ENCODE measurements around the gene SH2B2. TPM values are rescaled to one million over a fixed set of nuclear protein-coding genes. Genes with fewer than 3 reads are reported as not detected.

SH2B2 gene
- total RNA-seq, 1 experiment from 2014 or later = 1.4 TPM

- peaks cover 12% of the 10 kb centered on the region for H3K4me1 Mint-ChIP-seq (ENCODE audit: insufficient read depth, unreplicated experiment)
- peak overlapping the region; percentile 68 for H3K4me3 Mint-ChIP-seq (ENCODE audit: unreplicated experiment)
- H3K27me3 Mint-ChIP-seq (ENCODE audit: insufficient read depth, unreplicated experiment) = no peaks in the 10 kb centered on the region
- intact Hi-C loops (cut with micrococcal nuclease) = no loop called here
- BruUV-seq (replicated peaks) = no TSS peak
- no peak for DNase-seq (ENCODE audit: unreplicated experiment)
- no peak overlapping the region for H3K27ac Mint-ChIP-seq (ENCODE audit: low read depth, unreplicated experiment)
- TF ChIP-seq, protein P1, sequence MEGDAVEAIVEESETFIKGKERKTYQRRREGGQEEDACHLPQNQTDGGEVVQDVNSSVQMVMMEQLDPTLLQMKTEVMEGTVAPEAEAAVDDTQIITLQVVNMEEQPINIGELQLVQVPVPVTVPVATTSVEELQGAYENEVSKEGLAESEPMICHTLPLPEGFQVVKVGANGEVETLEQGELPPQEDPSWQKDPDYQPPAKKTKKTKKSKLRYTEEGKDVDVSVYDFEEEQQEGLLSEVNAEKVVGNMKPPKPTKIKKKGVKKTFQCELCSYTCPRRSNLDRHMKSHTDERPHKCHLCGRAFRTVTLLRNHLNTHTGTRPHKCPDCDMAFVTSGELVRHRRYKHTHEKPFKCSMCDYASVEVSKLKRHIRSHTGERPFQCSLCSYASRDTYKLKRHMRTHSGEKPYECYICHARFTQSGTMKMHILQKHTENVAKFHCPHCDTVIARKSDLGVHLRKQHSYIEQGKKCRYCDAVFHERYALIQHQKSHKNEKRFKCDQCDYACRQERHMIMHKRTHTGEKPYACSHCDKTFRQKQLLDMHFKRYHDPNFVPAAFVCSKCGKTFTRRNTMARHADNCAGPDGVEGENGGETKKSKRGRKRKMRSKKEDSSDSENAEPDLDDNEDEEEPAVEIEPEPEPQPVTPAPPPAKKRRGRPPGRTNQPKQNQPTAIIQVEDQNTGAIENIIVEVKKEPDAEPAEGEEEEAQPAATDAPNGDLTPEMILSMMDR (IDR thresholded peaks at IDR 0.05; ENCODE audit: unreplicated experiment) = no peak
- ChIA-PET CTCF (interaction anchor here (2.2 kb wide), 1 partner anchor 10 kb away, joined by 6 read pairs; no protein-coding TSS in a partner anchor), POLR2A (interaction anchor here (0.8 kb wide), 1 partner anchor 75 kb away, joined by 3 read pairs; no protein-coding TSS in a partner anchor)
- H3K36me3 Mint-ChIP-seq (ENCODE audit: insufficient read depth, unreplicated experiment) = no peaks in the 10 kb centered on the region
- no peaks in the 10 kb centered on the region for H3K9me3 Mint-ChIP-seq (ENCODE audit: unreplicated experiment)
These were observed 1.7 kb downstream of the SH2B2 start for GRCh38 chr7:102288285-102288930.

GRCh38 chr7:102289057-102289456, 2.4 kb downstream of the SH2B2 start:
- H3K4me1 Mint-ChIP-seq (ENCODE audit: insufficient read depth, unreplicated experiment) = peaks cover 12% of the 10 kb centered on the region
- intact Hi-C loops (cut with micrococcal nuclease) = no loop called here
- ChIA-PET POLR2A (no interaction called here), CTCF (interaction anchor here (0.7 to 2.2 kb wide), 3 partner anchors 11 to 18 kb away, joined by 3 to 6 read pairs (median 4); no protein-coding TSS in a partner anchor)
- no peak for DNase-seq (ENCODE audit: unreplicated experiment)
- TF ChIP-seq, protein P1 (IDR thresholded peaks at IDR 0.05; ENCODE audit: unreplicated experiment) = no peak
- H3K27me3 Mint-ChIP-seq (ENCODE audit: insufficient read depth, unreplicated experiment) = no peaks in the 10 kb centered on the region
- no peak overlapping the region for H3K27ac Mint-ChIP-seq (ENCODE audit: low read depth, unreplicated experiment)
- no peaks in the 10 kb centered on the region for H3K36me3 Mint-ChIP-seq (ENCODE audit: insufficient read depth, unreplicated experiment)
- no peak overlapping the region for H3K4me3 Mint-ChIP-seq (ENCODE audit: unreplicated experiment)
- no peaks in the 10 kb centered on the region for H3K9me3 Mint-ChIP-seq (ENCODE audit: unreplicated experiment)
- BruUV-seq (replicated peaks) = no TSS peak

- no peak for DNase-seq (ENCODE audit: unreplicated experiment)
- ChIA-PET POLR2A (no interaction called here), CTCF (no interaction called here)
- Mint-ChIP-seq H3K36me3 (ENCODE audit: insufficient read depth, unreplicated experiment) (no peaks in the 10 kb centered on the region), H3K27ac (ENCODE audit: low read depth, unreplicated experiment) (no peak overlapping the region), H3K9me3 (ENCODE audit: unreplicated experiment) (no peaks in the 10 kb centered on the region), H3K4me3 (ENCODE audit: unreplicated experiment) (no peak overlapping the region), H3K27me3 (ENCODE audit: insufficient read depth, unreplicated experiment) (no peaks in the 10 kb centered on the region), H3K4me1 (ENCODE audit: insufficient read depth, unreplicated experiment) (peaks cover 6% of the 10 kb centered on the region)
- TF ChIP-seq, protein P1 (IDR thresholded peaks at IDR 0.05; ENCODE audit: unreplicated experiment) = no peak
- intact Hi-C loops (cut with micrococcal nuclease) = no loop called here
- BruUV-seq (replicated peaks) = no TSS peak
These were observed 4.6 kb downstream of the SH2B2 start for GRCh38 chr7:102291056-102291915.

- no peaks in the 10 kb centered on the region for H3K9me3 Mint-ChIP-seq (ENCODE audit: unreplicated experiment)
- intact Hi-C loops (cut with micrococcal nuclease) = no loop called here
- no TSS peak for BruUV-seq (replicated peaks)
- no peak overlapping the region for H3K27ac Mint-ChIP-seq (ENCODE audit: low read depth, unreplicated experiment)
- TF ChIP-seq, protein P1 (IDR thresholded peaks at IDR 0.05; ENCODE audit: unreplicated experiment) = no peak
- ChIA-PET POLR2A (no interaction called here), CTCF (interaction anchor here (0.6 kb wide), 1 partner anchor 11 kb away, joined by 3 read pairs; no protein-coding TSS in a partner anchor)
- H3K4me1 Mint-ChIP-seq (ENCODE audit: insufficient read depth, unreplicated experiment) = peaks cover 6% of the 10 kb centered on the region
- DNase-seq (ENCODE audit: unreplicated experiment) = no peak
- H3K36me3 Mint-ChIP-seq (ENCODE audit: insufficient read depth, unreplicated experiment) = no peaks in the 10 kb centered on the region
- no peak overlapping the region for H3K4me3 Mint-ChIP-seq (ENCODE audit: unreplicated experiment)
- no peaks in the 10 kb centered on the region for H3K27me3 Mint-ChIP-seq (ENCODE audit: insufficient read depth, unreplicated experiment)
These were observed 5.2 kb downstream of the SH2B2 start for GRCh38 chr7:102291916-102292267.

Data from MCF 10A (cell line).